IMR-90 (cell line): Measurements from ENCODE around the gene RPS15. TPM values are rescaled to one million over a fixed set of nuclear protein-coding genes. Genes with fewer than 3 reads are reported as not detected.
A peak's percentile ranks its signal among the peaks of the same experiment; 100 is the strongest.

Source experiments
- ATAC-seq: fragments of 200-7000 bp; cut with Tn5 transposase; 2 replicates; pipeline ENCODE4 v1.9.1; 2020; ENCODE audit warnings: low read depth, mild to moderate bottlenecking, moderate library complexity
- BruUV-seq: library from RNA; stranded (reverse); fragments of 400-500 nt; replicated peaks from 2 replicates; lab custom pipeline; 2021; lab: Mats Ljungman, UMichigan
- CTCF ChIA-PET: fragments of 300-600 bp; formaldehyde crosslinking; extraction: SDS; loops from one replicate; lab custom pipeline; 2021; ENCODE audit warnings: antibody characterized with exemption; lab: Yijun Ruan, JAX
- POLR2A ChIA-PET: fragments of 300-600 bp; sonication (Branson Sonifier 250); formaldehyde crosslinking; loops from one replicate; lab custom pipeline; 2022; ENCODE audit warnings: antibody characterized with exemption; ENCODE audit not compliant: unreplicated experiment; lab: Charles Lee
- DNase-seq: peaks from one replicate; pipeline ENCODE4 v3.0.0; 2013
- H2AFZ ChIP-seq: replicated peaks from 2 replicates; pipeline ENCODE3; 2013; ENCODE audit warnings: low read length, mild to moderate bottlenecking; ENCODE audit not compliant: poor library complexity
- H2AK5ac ChIP-seq: 2 replicates; pipeline ENCODE4 v1.6.1; 2013; ENCODE audit warnings: low read depth, low read length, inconsistent platforms
- H2AK9ac ChIP-seq: replicated peaks from 2 replicates; pipeline ENCODE3; 2013; ENCODE audit warnings: mild to moderate bottlenecking, low read depth, low read length, moderate library complexity; ENCODE audit not compliant: poor library complexity
- H2BK120ac ChIP-seq: 2 replicates; pipeline ENCODE4 v1.6.1; 2013; ENCODE audit warnings: low read depth, low read length, inconsistent platforms
- H2BK15ac ChIP-seq: 3 replicates; pipeline ENCODE4 v1.6.1; 2013; ENCODE audit warnings: low read depth, low read length, inconsistent platforms
- H2BK20ac ChIP-seq: 2 replicates; pipeline ENCODE4 v1.6.1; 2013; ENCODE audit warnings: low read depth, mild to moderate bottlenecking, inconsistent platforms, low read length, moderate library complexity
- H2BK5ac ChIP-seq: 2 replicates; pipeline ENCODE4 v1.6.1; 2013; ENCODE audit warnings: mild to moderate bottlenecking, low read depth, low read length, inconsistent platforms; ENCODE audit not compliant: poor library complexity, severe bottlenecking
- H3K14ac ChIP-seq: replicated peaks from 2 replicates; pipeline ENCODE4 v1.6.1; 2013; ENCODE audit warnings: low read depth, low read length, inconsistent platforms
- H3K18ac ChIP-seq: 2 replicates; pipeline ENCODE4 v1.6.1; 2013; ENCODE audit warnings: low read depth, low read length, control low read depth
- H3K23ac ChIP-seq: 2 replicates; pipeline ENCODE4 v1.6.1; 2013; ENCODE audit warnings: low read depth, low read length, inconsistent platforms
- H3K27ac ChIP-seq: 2 replicates; pipeline ENCODE4 v1.5.1; 2013; ENCODE audit warnings: mild to moderate bottlenecking, control low read depth, low read length; ENCODE audit not compliant: insufficient read depth
- H3K27me3 ChIP-seq: 2 replicates; pipeline ENCODE4 v1.6.1; 2013; ENCODE audit warnings: low read length; ENCODE audit not compliant: control insufficient read depth, insufficient read depth
- H3K36me3 ChIP-seq: 2 replicates; pipeline ENCODE4 v1.6.1; 2013; ENCODE audit warnings: low read length, mixed read lengths; ENCODE audit not compliant: control insufficient read depth, insufficient read depth
- H3K4ac ChIP-seq: 2 replicates; pipeline ENCODE4 v1.6.1; 2013; ENCODE audit warnings: low read depth, low read length, inconsistent platforms
- H3K4me1 ChIP-seq: 2 replicates; pipeline ENCODE4 v1.6.1; 2013; ENCODE audit warnings: low read length, mixed read lengths; ENCODE audit not compliant: control insufficient read depth, insufficient read depth
- H3K4me2 ChIP-seq: 2 replicates; pipeline ENCODE4 v1.6.1; 2013; ENCODE audit warnings: low read depth, mild to moderate bottlenecking, control low read depth, low read length, moderate library complexity
- H3K4me3 ChIP-seq: 2 replicates; pipeline ENCODE4 v1.5.1; 2013; ENCODE audit warnings: low read depth, mild to moderate bottlenecking, control low read depth, low read length, moderate library complexity; ENCODE audit not compliant: insufficient read depth
- H3K56ac ChIP-seq: 2 replicates; pipeline ENCODE4 v1.6.1; 2013; ENCODE audit warnings: low read length, inconsistent platforms; ENCODE audit not compliant: insufficient read depth; ENCODE audit errors: extremely low read depth
- H3K79me1 ChIP-seq, 2 experiments: 2 replicates each; pipeline ENCODE4 v1.6.1; 2013; ENCODE audit warnings: low read length in 2 of 2, inconsistent platforms in 1 of 2, low read depth in 1 of 2
- H3K9ac ChIP-seq: 2 replicates; pipeline ENCODE4 v1.6.1; 2013; ENCODE audit warnings: low read depth, low read length, control low read depth
- H3K9me1 ChIP-seq: 2 replicates; pipeline ENCODE4 v1.6.1; 2013; ENCODE audit warnings: low read length, inconsistent platforms; ENCODE audit not compliant: insufficient read depth
- H3K9me3 ChIP-seq: 2 replicates; pipeline ENCODE4 v1.6.1; 2013; ENCODE audit warnings: low read length; ENCODE audit not compliant: control insufficient read depth, insufficient read depth
- H4K20me1 ChIP-seq: 2 replicates; pipeline ENCODE4 v1.6.1; 2013; ENCODE audit warnings: low read length, inconsistent platforms; ENCODE audit not compliant: insufficient read depth
- H4K5ac ChIP-seq: 2 replicates; pipeline ENCODE4 v1.6.1; 2013; ENCODE audit warnings: mild to moderate bottlenecking, low read depth, low read length, control low read depth
- H4K8ac ChIP-seq, 2 experiments: 2 replicates each; pipeline ENCODE4 v1.6.1; 2013; ENCODE audit warnings: low read depth in 2 of 2, low read length in 2 of 2, control low read depth in 1 of 2, inconsistent platforms in 1 of 2
- H4K91ac ChIP-seq: 2 replicates; pipeline ENCODE4 v1.6.1; 2013; ENCODE audit warnings: low read depth, low read length, inconsistent platforms; ENCODE audit not compliant: insufficient read depth
- BHLHE40 ChIP-seq: fragments of 150-350 bp; IDR thresholded peaks from 2 replicates; pipeline ENCODE4 v1.6.1; 2016; ENCODE audit warnings: mild to moderate bottlenecking, low read depth, low read length
- CEBPB ChIP-seq: IDR thresholded peaks from 2 replicates; pipeline ENCODE4 v1.6.1; 2012; ENCODE audit warnings: low read depth, low read length, improper control_type of control experiment
- CHD1 ChIP-seq: IDR thresholded peaks from 2 replicates; pipeline ENCODE4 v1.6.1; 2012; ENCODE audit warnings: low read depth, low read length, improper control_type of control experiment
- FOS ChIP-seq: fragments of 150-350 bp; IDR thresholded peaks from 2 replicates; pipeline ENCODE4 v1.6.1; 2016; ENCODE audit warnings: low read depth, low read length
- MAZ ChIP-seq: IDR thresholded peaks from 2 replicates; pipeline ENCODE4 v1.6.1; 2012; ENCODE audit warnings: low read depth, mild to moderate bottlenecking, low read length, improper control_type of control experiment, moderate library complexity, borderline replicate concordance
- MXI1 ChIP-seq: IDR thresholded peaks from 2 replicates; pipeline ENCODE4 v1.6.1; 2012; ENCODE audit warnings: low read depth, mild to moderate bottlenecking, low read length, moderate library complexity, borderline replicate concordance
- POLR2A ChIP-seq: IDR thresholded peaks from 2 replicates; pipeline ENCODE4 v1.6.1; 2012; ENCODE audit warnings: mild to moderate bottlenecking, low read depth, low read length
- RAD21 ChIP-seq: IDR thresholded peaks from 2 replicates; pipeline ENCODE4 v1.6.1; 2012; ENCODE audit warnings: low read length, improper control_type of control experiment
- RCOR1 ChIP-seq: IDR thresholded peaks from 2 replicates; pipeline ENCODE4 v1.6.1; 2012; ENCODE audit warnings: mild to moderate bottlenecking, low read length, improper control_type of control experiment; ENCODE audit not compliant: insufficient replicate concordance
- RFX5 ChIP-seq: IDR thresholded peaks from 2 replicates; pipeline ENCODE4 v1.8.0; 2012; ENCODE audit warnings: low read depth, mild to moderate bottlenecking, low read length, moderate library complexity
- SMC3 ChIP-seq: fragments of 150-350 bp; IDR thresholded peaks from 2 replicates; pipeline ENCODE4 v1.6.1; 2016; ENCODE audit warnings: low read depth, mild to moderate bottlenecking, antibody characterized with exemption, low read length, moderate library complexity
- WGBS, 2 experiments: methylation state at CpG; one replicate each; pipeline versions ENCODE4 v1.1.5 to v1.1.7; 2013; ENCODE audit warnings: missing lambda C conversion rate in 2 of 2; ENCODE audit not compliant: insufficient read length in 1 of 2; ENCODE audit errors: extremely low coverage in 2 of 2; 5-methylcytosine and 5-hydroxymethylcytosine counted together
- dilution Hi-C: fragments of 300-500 bp; cut with HindIII; formaldehyde crosslinking; loops from one replicate; pipeline ENCODE4 v1.14.3; 2018; ENCODE audit warnings: low sequenced_read_pairs; ENCODE audit not compliant: unreplicated experiment
- in situ Hi-C: fragments of 300-500 bp; cut with MboI; formaldehyde crosslinking; loops from 3 replicates; pipeline ENCODE4 v1.14.3; 2019; ENCODE audit warnings: low sequenced_read_pairs, inconsistent platforms, mixed read lengths
- intact Hi-C: fragments of 100-400 bp; cut with micrococcal nuclease; formaldehyde crosslinking; loops from 2 replicates; pipeline ENCODE4 v1.10.0; 2022
- polyA plus RNA-seq, 3 experiments: library from polyadenylated mRNA; depleted of rRNA; stranded (reverse); fragments of >200 nt; gene quantifications; 2 replicates each; pipeline ENCODE4 v1.2.3, GENCODE V29; 2012; ENCODE audit warnings: low replicate concordance in 1 of 3
- total RNA-seq: library from RNA; depleted of rRNA; stranded (reverse); fragments of >200 nt; gene quantifications from 2 replicates; pipeline ENCODE4 v1.2.3, GENCODE V29; 2012
- TF ChIP-seq, protein P1 (sequence below): conservative IDR thresholded peaks from 2 replicates; pipeline ENCODE4 v1.5.1; 2012; ENCODE audit warnings: mild to moderate bottlenecking, low read depth, low read length, improper control_type of control experiment

The RPS15 gene
- total and polyA plus RNA-seq, 2 of the 4 experiments (the other 2 are of a cell fraction), result 1,179 to 1,855 TPM

DNA sequence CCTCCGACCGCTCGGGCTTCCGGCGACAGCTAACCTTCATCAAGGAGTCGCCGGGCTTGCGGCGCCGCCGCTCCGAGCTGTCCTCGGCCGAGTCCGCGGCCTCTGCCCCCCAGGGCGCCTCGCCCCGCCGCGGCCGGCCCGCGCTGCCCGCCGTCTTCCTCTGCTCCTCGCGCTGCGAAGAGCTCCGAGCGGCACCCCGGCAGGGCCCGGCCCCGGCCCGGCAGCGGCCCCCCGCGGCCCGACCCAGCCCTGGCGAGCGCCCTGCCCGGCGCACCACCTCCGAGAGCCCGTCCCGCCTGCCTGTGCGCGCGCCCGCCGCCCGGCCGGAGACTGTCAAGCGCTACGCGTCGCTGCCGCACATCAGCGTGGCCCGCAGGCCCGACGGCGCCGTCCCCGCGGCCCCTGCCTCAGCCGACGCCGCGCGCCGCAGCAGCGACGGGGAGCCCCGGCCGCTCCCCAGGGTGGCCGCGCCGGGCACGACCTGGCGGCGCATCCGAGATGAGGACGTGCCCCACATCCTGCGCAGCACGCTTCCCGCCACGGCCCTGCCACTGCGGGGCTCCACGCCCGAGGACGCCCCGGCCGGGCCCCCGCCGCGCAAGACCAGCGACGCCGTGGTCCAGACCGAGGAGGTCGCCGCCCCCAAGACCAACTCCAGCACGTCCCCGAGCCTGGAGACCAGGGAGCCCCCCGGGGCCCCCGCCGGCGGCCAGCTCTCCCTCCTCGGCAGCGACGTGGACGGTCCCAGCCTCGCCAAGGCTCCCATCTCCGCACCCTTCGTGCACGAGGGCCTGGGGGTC, 31.3 kb downstream of the RPS15 start:
- ChIA-PET POLR2A (interaction anchor here (0.6 kb wide), 1 partner anchor 101 kb away, joined by 3 read pairs; no protein-coding TSS in a partner anchor), CTCF (no interaction called here)
- no peak overlapping the region for H3K9ac ChIP-seq
- no peak overlapping the region for H2BK20ac ChIP-seq
- no peak overlapping the region for H3K23ac ChIP-seq
- H3K4ac ChIP-seq, result no peak overlapping the region
- H3K36me3 ChIP-seq, result no peaks in the 10 kb centered on the region; the same call in 1 of the 2 replicates
- H3K79me1 ChIP-seq, result peaks cover 0 to 16% of the 10 kb centered on the region in 2 experiments; a peak in 1 of 4 replicates
- peaks cover 87% of the 10 kb centered on the region for H4K20me1 ChIP-seq
- dilution Hi-C loops, result no loop called here
- no peak overlapping the region for H3K27ac ChIP-seq
- H3K9me1 ChIP-seq, result no peaks in the 10 kb centered on the region
- no peak overlapping the region for H3K14ac ChIP-seq
- no peak overlapping the region for H2BK5ac ChIP-seq
- H3K4me3 ChIP-seq, result peak overlapping the region; percentile 5; the same call in 1 of the 2 replicates
- peak overlapping the region; percentile 41 for H2AFZ ChIP-seq
- no peak overlapping the region for H3K56ac ChIP-seq
- no peak overlapping the region for H2AK9ac ChIP-seq
- intact Hi-C loops, result no loop called here
- no peak overlapping the region for H3K18ac ChIP-seq
- no peak overlapping the region for H4K5ac ChIP-seq
- peaks cover 69% of the 10 kb centered on the region for H3K27me3 ChIP-seq
- BruUV-seq, result no TSS peak
- peak overlapping the region; percentile 5; the same call in 1 of the 2 replicates for H3K4me2 ChIP-seq
- no peak for TF ChIP-seq SMC3
- no peak for TF ChIP-seq MXI1
- TF ChIP-seq, protein P1, sequence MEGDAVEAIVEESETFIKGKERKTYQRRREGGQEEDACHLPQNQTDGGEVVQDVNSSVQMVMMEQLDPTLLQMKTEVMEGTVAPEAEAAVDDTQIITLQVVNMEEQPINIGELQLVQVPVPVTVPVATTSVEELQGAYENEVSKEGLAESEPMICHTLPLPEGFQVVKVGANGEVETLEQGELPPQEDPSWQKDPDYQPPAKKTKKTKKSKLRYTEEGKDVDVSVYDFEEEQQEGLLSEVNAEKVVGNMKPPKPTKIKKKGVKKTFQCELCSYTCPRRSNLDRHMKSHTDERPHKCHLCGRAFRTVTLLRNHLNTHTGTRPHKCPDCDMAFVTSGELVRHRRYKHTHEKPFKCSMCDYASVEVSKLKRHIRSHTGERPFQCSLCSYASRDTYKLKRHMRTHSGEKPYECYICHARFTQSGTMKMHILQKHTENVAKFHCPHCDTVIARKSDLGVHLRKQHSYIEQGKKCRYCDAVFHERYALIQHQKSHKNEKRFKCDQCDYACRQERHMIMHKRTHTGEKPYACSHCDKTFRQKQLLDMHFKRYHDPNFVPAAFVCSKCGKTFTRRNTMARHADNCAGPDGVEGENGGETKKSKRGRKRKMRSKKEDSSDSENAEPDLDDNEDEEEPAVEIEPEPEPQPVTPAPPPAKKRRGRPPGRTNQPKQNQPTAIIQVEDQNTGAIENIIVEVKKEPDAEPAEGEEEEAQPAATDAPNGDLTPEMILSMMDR, result no peak
- no peak for TF ChIP-seq RFX5
- no peak for TF ChIP-seq BHLHE40
- TF ChIP-seq POLR2A, result no peak
- TF ChIP-seq RAD21, result no peak
- TF ChIP-seq CHD1, result no peak
- no peak for TF ChIP-seq MAZ
- no peak for TF ChIP-seq RCOR1
- TF ChIP-seq FOS, result no peak
- TF ChIP-seq CEBPB, result no peak
- H2BK120ac ChIP-seq, result no peak overlapping the region
- DNase-seq, result no peak
- peak; percentile 23 for ATAC-seq
- no peaks in the 10 kb centered on the region; the same call in 1 of the 2 replicates for H3K9me3 ChIP-seq
- H2AK5ac ChIP-seq, result no peak overlapping the region
- no peak overlapping the region for H4K91ac ChIP-seq
- H2BK15ac ChIP-seq, result no peak overlapping the region
- WGBS, 2 experiments, result 3% methylated on average over 70 of the region's 117 CpGs; no CpG with 5 or more reads in 1 of the 2 experiments
- no peak overlapping the region for H4K8ac ChIP-seq
- in situ Hi-C loops, result no loop called here
- peaks cover 21% of the 10 kb centered on the region for H3K4me1 ChIP-seq
